GM21825 (cell line): ENCODE data around the gene SP1.
A peak's percentile ranks its signal among the peaks of the same experiment; 100 is the strongest.
"Not testable (repeated sequence)": the region's sequence is repeated elsewhere in the genome, so short reads cannot be mapped to it uniquely, and the experiment has no call there.

Source experiments
- ATAC-seq: cut with Tn5 transposase; IDR thresholded peaks from one replicate; pipeline ENCODE4 v1.9.1; 2021; ENCODE audit warnings: mild to moderate bottlenecking, moderate library complexity; ENCODE audit not compliant: unreplicated experiment

Gene SP1

GRCh38 chr12:53380104-53380793 lies at the start of gene SP1:
Gene SP1 (plus strand): TSS chr12:53380176. CDS start chr12:53380292, 116 bp downstream.
- peak; percentile 53 for ATAC-seq

GRCh38 chr12:53330671-53331070 lies 49.3 kb upstream of the SP1 start:
- no peak for ATAC-seq

GRCh38 chr12:53332339-53332738 lies 47.6 kb upstream of the SP1 start:
- not testable (repeated sequence) for ATAC-seq

- no peak for ATAC-seq
Observed at GRCh38 chr12:53332744-53333143, 47.2 kb upstream of the SP1 start.

GRCh38 chr12:53333289-53333688 lies 46.7 kb upstream of the SP1 start:
- ATAC-seq: no peak

GRCh38 chr12:53333845-53334244 lies 46.1 kb upstream of the SP1 start:
- ATAC-seq: no peak

GRCh38 chr12:53334822-53335221 lies 45.2 kb upstream of the SP1 start:
- no peak for ATAC-seq

GRCh38 chr12:53336181-53336681 lies 43.7 kb upstream of the SP1 start, which contains the start of gene SP7:
Gene SP7 (minus strand): TSS chr12:53336354. CDS start chr12:53335646, 708 bp downstream.
- ATAC-seq: no peak

GRCh38 chr12:53338017-53338416 lies 42.0 kb upstream of the SP1 start:
- no peak for ATAC-seq

- no peak for ATAC-seq
Observed at GRCh38 chr12:53338916-53339315, 41.1 kb upstream of the SP1 start.

GRCh38 chr12:53340398-53340797 lies 39.6 kb upstream of the SP1 start:
- ATAC-seq: no peak

GRCh38 chr12:53343449-53343848 lies 36.5 kb upstream of the SP1 start:
- no peak for ATAC-seq

GRCh38 chr12:53343969-53344368 lies 36.0 kb upstream of the SP1 start:
- no peak for ATAC-seq

- ATAC-seq: no peak
Observed at GRCh38 chr12:53344487-53344823, 35.5 kb upstream of the SP1 start.

GRCh38 chr12:53344824-53345485 lies 35.0 kb upstream of the SP1 start:
- ATAC-seq: peak; percentile 60

- ATAC-seq: no peak
Observed at GRCh38 chr12:53345486-53346188, 34.3 kb upstream of the SP1 start.

GRCh38 chr12:53346491-53346890 lies 33.5 kb upstream of the SP1 start:
- ATAC-seq: no peak

GRCh38 chr12:53347905-53348304 lies 32.1 kb upstream of the SP1 start:
- ATAC-seq: no peak

- peak; percentile 70 for ATAC-seq
Observed at GRCh38 chr12:53352331-53353256, 27.4 kb upstream of the SP1 start.

GRCh38 chr12:53353257-53353655 lies 26.7 kb upstream of the SP1 start:
- ATAC-seq: no peak

- ATAC-seq: no peak
Observed at GRCh38 chr12:53355121-53355520, 24.9 kb upstream of the SP1 start.
